ENCODE results near the gene MGP. TPM values are rescaled to one million over a fixed set of nuclear protein-coding genes. Genes with fewer than 3 reads are reported as not detected.

MGP gene
- total RNA-seq, 2 donors from 2014 or later, result 0.67 TPM; not detected in 1

GRCh38 chr12:14846042-14846587 is 39.5 kb downstream of the MGP start:
- ATAC-seq (replicated peaks in 1 of 2), result no peak
- Mint-ChIP-seq H3K36me3 (ENCODE audit: insufficient read depth in 2 of 2) (no peaks in the 10 kb centered on the region), H3K4me1 (ENCODE audit: low read depth) (peaks cover 11% of the 10 kb centered on the region), H3K27me3 (ENCODE audit: low read depth) (no peaks in the 10 kb centered on the region), H3K4me3 (no peak overlapping the region), H3K27ac (no peak overlapping the region), H3K9me3 (no peaks in the 10 kb centered on the region)
- no peak for DNase-seq

DNA sequence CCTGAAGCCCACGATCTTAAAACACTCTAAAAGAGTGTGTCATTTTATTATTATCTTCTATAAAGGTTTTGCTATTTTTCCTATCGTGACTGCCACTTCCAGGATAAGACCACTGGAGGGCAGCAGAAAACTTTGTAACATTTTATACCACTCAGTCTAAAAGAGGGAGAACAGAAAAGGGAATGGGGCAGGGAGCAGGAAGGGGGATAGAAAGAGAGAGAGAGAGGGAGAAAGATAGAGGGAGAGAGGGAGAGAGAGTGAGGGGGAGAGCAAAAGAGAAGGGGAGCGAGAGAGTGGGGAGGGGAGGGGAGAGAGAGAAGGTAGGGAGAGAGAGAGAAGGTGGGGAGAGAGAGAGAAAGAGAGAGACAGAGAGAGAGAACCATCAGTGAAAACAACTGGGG is 40.3 kb downstream of the MGP start:
- DNase-seq, result peak; percentile 21
- H3K27ac Mint-ChIP-seq, result no peak overlapping the region
- no peaks in the 10 kb centered on the region for H3K9me3 Mint-ChIP-seq
- no peaks in the 10 kb centered on the region for H3K36me3 Mint-ChIP-seq (ENCODE audit: insufficient read depth in 2 of 2)
- H3K4me3 Mint-ChIP-seq, result peak overlapping the region; percentile 9 to 60
- H3K4me1 Mint-ChIP-seq (ENCODE audit: low read depth), result peaks cover 11% of the 10 kb centered on the region
- ATAC-seq (replicated peaks in 1 of 2), result peak; percentile 37 to 53
- peaks cover 6% of the 10 kb centered on the region for H3K27me3 Mint-ChIP-seq (ENCODE audit: low read depth)

GRCh38 chr12:14844401-14844800 is 41.3 kb downstream of the MGP start:
- Mint-ChIP-seq H3K4me3 (no peak overlapping the region), H3K4me1 (ENCODE audit: low read depth) (peaks cover 11% of the 10 kb centered on the region), H3K9me3 (no peaks in the 10 kb centered on the region), H3K27me3 (ENCODE audit: low read depth) (peaks cover 15% of the 10 kb centered on the region), H3K36me3 (ENCODE audit: insufficient read depth in 2 of 2) (no peaks in the 10 kb centered on the region), H3K27ac (no peak overlapping the region)
- ATAC-seq (replicated peaks in 1 of 2) (no peak), DNase-seq (no peak)

DNA sequence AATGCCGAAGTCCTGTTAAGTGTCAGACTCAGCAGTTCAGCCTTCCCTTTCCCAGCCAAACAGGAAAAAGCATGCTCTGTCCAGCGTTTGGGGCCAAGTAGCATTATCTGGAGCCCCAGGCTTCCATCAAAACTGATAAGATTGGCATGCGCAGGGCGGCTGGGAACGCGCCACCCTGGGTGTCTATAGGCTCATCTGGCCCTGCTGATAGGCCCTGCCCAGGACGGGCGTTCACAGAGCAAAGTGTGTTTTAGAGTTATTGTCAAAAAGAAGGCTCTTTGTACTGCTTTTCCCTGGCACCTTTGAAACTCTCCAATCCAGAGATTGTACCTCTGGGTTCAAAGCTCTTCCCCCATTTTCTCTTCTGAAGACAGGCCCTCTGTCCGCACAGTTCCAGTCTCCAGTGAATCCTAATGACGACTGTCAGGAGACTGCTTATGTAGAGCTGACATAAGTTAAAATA is 42.2 kb downstream of the MGP start, which contains the start of gene ART4:
Gene ART4 (minus strand): TSS at position 102 of the 463 bp plus-strand sequence. CDS start 413 bp downstream, outside the sequence.
- no peak for DNase-seq
- Mint-ChIP-seq H3K36me3 (ENCODE audit: insufficient read depth in 2 of 2) (no peaks in the 10 kb centered on the region), H3K4me1 (ENCODE audit: low read depth) (peaks cover 11% of the 10 kb centered on the region), H3K27ac (no peak within 1 kb of the TSS), H3K4me3 (no peak within 1 kb of the TSS), H3K27me3 (ENCODE audit: low read depth) (peaks cover 19% of the 10 kb centered on the region), H3K9me3 (no peaks in the 10 kb centered on the region)
- no peak for ATAC-seq (replicated peaks in 1 of 2)

DNA sequence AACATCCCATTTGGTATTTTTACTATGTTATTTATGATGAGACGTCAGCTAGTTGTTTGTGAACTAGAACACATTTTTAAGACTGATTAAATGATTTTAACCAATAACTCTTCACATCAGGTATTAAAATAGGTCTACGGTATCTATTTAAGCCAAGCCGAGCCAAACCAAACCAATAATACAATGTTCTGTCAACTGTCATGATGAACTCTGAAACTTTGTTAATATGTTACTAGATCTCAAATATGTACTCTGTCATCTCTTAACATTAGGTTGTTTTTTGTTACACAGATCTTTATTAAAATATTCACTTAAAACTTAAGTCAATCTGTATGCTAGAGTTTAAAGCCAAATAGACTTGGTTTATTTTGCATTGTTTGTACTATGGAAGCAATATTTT is 43.3 kb downstream of the MGP start:
- no peak overlapping the region for H3K4me3 Mint-ChIP-seq
- H3K27me3 Mint-ChIP-seq (ENCODE audit: low read depth), result peaks cover 19% of the 10 kb centered on the region
- no peaks in the 10 kb centered on the region for H3K9me3 Mint-ChIP-seq
- H3K4me1 Mint-ChIP-seq (ENCODE audit: low read depth), result peaks cover 11% of the 10 kb centered on the region
- H3K36me3 Mint-ChIP-seq (ENCODE audit: insufficient read depth in 2 of 2), result no peaks in the 10 kb centered on the region
- ATAC-seq (replicated peaks in 1 of 2), result no peak
- DNase-seq, result no peak
- H3K27ac Mint-ChIP-seq, result no peak overlapping the region

DNA sequence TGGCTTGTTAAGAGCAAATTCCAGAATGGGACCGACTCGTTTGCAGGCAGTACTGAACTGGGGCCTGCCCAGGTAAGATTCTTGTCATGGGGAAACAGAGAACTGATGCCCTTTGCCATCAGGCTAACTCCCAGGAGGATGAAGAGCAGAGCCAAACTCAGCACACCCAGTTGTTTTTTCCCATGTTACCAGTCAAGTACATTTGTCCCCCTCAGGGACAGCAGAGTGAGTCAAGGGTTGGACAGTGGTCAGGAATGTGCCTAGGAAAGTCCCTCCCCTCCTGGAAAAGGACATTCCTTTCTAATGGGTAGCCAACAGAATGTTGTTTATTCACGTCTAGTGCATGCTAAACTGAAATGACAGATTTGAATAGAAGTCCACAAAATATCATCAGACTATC is 43.9 kb downstream of the MGP start:
- H3K36me3 Mint-ChIP-seq (ENCODE audit: insufficient read depth in 2 of 2), result no peaks in the 10 kb centered on the region
- no peak overlapping the region for H3K27ac Mint-ChIP-seq
- DNase-seq, result no peak
- no peaks in the 10 kb centered on the region for H3K9me3 Mint-ChIP-seq
- ATAC-seq (replicated peaks in 1 of 2), result no peak
- H3K4me3 Mint-ChIP-seq, result no peak overlapping the region
- peaks cover 19% of the 10 kb centered on the region for H3K27me3 Mint-ChIP-seq (ENCODE audit: low read depth)
- H3K4me1 Mint-ChIP-seq (ENCODE audit: low read depth), result peaks cover 11% of the 10 kb centered on the region

GRCh38 chr12:14840616-14841015 is 45.0 kb downstream of the MGP start:
- no peak overlapping the region for H3K27ac Mint-ChIP-seq
- no peaks in the 10 kb centered on the region for H3K36me3 Mint-ChIP-seq (ENCODE audit: insufficient read depth in 2 of 2)
- peaks cover 19% of the 10 kb centered on the region for H3K27me3 Mint-ChIP-seq (ENCODE audit: low read depth)
- H3K4me3 Mint-ChIP-seq, result no peak overlapping the region
- H3K4me1 Mint-ChIP-seq (ENCODE audit: low read depth), result peaks cover 11% of the 10 kb centered on the region
- DNase-seq, result no peak
- no peaks in the 10 kb centered on the region for H3K9me3 Mint-ChIP-seq
- ATAC-seq (replicated peaks in 1 of 2), result no peak

DNA sequence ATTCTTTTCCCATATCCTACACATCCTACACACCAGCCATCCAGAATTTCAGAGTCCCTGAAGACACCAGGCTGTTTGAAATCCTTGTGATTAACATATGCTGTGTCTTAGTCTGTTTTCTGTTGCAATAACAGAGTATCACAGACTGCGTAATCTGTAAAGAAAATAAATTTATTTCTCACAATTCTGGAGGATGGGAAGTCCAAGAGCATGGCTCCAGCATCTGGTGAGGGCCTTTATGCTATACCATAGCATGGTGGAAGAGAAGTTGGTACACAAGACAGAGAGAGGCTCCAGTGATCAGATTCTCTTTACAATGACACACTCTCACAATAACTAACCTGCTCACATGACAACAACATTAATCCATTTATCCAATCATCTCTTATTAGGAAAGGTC is 46.4 kb downstream of the MGP start:
- H3K27ac Mint-ChIP-seq, result no peak overlapping the region
- no peaks in the 10 kb centered on the region for H3K9me3 Mint-ChIP-seq
- ATAC-seq (replicated peaks in 1 of 2), result no peak
- no peaks in the 10 kb centered on the region for H3K36me3 Mint-ChIP-seq (ENCODE audit: insufficient read depth in 2 of 2)
- H3K27me3 Mint-ChIP-seq (ENCODE audit: low read depth), result peaks cover 26% of the 10 kb centered on the region
- H3K4me3 Mint-ChIP-seq, result no peak overlapping the region
- H3K4me1 Mint-ChIP-seq (ENCODE audit: low read depth), result peaks cover 5% of the 10 kb centered on the region
- DNase-seq, result no peak

DNA sequence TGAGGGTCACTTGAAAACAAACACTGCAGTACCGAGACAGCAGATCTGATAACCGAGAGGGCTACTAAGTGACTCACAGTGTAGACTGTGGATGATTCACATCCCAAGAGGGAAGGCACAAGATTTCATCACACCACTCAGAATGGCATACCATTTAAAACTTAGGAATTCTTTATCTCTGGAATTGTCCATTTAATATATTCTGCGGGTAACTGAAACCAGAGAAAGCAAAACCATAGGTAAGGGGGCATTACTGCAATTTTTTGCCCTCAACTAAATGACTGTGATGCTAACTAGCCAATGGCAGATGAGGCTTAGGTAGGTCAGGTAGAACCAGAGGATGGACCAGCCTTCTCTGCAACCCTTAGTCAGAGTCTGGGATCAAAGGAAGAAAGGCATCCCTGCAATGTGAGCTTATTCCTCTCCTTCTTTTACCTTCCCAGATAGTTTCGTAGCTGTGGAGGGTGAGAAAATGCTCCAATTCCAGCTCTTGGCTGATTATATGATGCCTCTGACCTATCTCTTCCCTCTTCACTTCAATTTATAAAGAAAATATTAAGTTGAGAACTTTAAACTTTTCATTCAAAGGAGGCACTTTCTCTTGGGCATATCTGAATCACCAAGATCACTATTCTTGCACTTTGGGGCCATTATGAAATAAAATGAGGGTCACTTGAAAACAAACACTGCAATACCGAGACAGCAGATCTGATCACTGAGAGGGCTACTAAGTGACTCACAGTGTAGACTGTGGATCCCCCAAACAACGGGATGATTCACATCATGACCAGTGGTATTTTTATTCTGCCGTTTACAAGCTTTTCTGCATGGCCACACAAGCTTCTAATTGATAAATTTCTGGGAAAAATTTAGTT is 49.1 kb downstream of the MGP start:
- H3K27ac Mint-ChIP-seq, result no peak overlapping the region
- peak; percentile 53 to 74 for ATAC-seq (replicated peaks in 1 of 2)
- H3K4me3 Mint-ChIP-seq, result peak overlapping the region in 1 of 2 donors; percentile 10
- no peak for DNase-seq
- H3K9me3 Mint-ChIP-seq, result no peaks in the 10 kb centered on the region
- H3K36me3 Mint-ChIP-seq (ENCODE audit: insufficient read depth in 2 of 2), result no peaks in the 10 kb centered on the region
- H3K4me1 Mint-ChIP-seq (ENCODE audit: low read depth), result peaks cover 5% of the 10 kb centered on the region
- H3K27me3 Mint-ChIP-seq (ENCODE audit: low read depth), result peaks cover 34% of the 10 kb centered on the region

DNA sequence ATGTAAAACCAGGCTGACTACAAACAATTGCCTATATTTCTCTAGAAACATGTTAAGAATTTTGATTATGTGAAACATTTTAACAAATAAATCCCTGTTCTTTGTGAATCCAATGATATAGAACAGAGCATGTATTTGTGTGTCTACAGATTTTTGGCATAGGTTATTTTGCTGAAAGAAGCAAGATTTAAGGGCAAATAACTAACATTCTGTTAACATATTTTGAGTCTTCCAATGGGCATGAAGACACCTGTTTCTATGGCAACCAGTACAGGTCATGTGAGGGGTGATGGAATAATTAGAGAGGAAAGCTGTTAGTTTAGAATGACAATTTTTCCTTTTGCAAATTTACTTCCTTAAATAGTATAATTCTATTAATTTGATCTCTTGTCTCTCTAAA is 51.1 kb downstream of the MGP start:
- Mint-ChIP-seq H3K36me3 (ENCODE audit: insufficient read depth in 2 of 2) (no peaks in the 10 kb centered on the region), H3K4me3 (no peak overlapping the region)

GRCh38 chr12:14833952-14834351 is 51.7 kb downstream of the MGP start:
- Mint-ChIP-seq H3K4me3 (no peak overlapping the region), H3K27ac (no peak overlapping the region), H3K36me3 (ENCODE audit: insufficient read depth in 2 of 2) (no peaks in the 10 kb centered on the region), H3K4me1 (ENCODE audit: low read depth) (peaks cover 5% of the 10 kb centered on the region), H3K9me3 (no peaks in the 10 kb centered on the region), H3K27me3 (ENCODE audit: low read depth) (peaks cover 15% of the 10 kb centered on the region)
- ATAC-seq (replicated peaks in 1 of 2) (no peak), DNase-seq (no peak)

More for the DNA sequence above, 51.1 kb downstream of the MGP start:
- DNase-seq (no peak), ATAC-seq (replicated peaks in 1 of 2) (no peak)
- Mint-ChIP-seq H3K27me3 (ENCODE audit: low read depth) (peaks cover 20% of the 10 kb centered on the region), H3K9me3 (no peaks in the 10 kb centered on the region), H3K4me1 (ENCODE audit: low read depth) (peaks cover 5% of the 10 kb centered on the region), H3K27ac (no peak overlapping the region)

DNA sequence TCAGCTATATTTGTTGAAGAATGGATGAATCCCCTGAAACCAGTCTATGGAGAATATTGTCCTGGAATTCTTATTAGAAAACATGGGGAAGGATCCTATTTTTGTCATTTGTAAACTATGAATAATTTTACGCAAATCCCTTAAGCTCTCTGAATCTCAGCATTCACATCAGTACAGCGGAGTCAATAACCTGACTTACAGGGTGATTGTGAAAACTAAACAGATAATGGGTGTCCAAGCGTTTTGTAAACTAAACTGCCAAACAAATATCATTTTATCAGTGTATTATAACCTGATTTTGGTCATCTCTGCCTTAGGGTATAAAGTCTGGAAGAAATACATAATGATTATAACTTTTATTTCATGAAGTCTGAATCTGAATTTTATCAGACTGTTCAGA is 52.3 kb downstream of the MGP start:
- Mint-ChIP-seq H3K36me3 (ENCODE audit: insufficient read depth in 2 of 2) (no peaks in the 10 kb centered on the region), H3K27me3 (ENCODE audit: low read depth) (peaks cover 15% of the 10 kb centered on the region), H3K9me3 (no peaks in the 10 kb centered on the region), H3K27ac (no peak overlapping the region), H3K4me3 (no peak overlapping the region), H3K4me1 (ENCODE audit: low read depth) (peaks cover 5% of the 10 kb centered on the region)
- ATAC-seq (replicated peaks in 1 of 2), result no peak
- no peak for DNase-seq

All from activated T-cell treated with anti-CD3 and anti-CD28 coated beads, Interleukin-2, amount 50 U/mL, for 72 hours (primary cell).